CD8-positive, alpha-beta memory T cell (primary cell): ENCODE data around the gene EGFR. TPM values are rescaled to one million over a fixed set of nuclear protein-coding genes. Genes with fewer than 3 reads are reported as not detected.

Source experiments
- CTCF ChIA-PET: fragments of 350-600 bp; sonication (Branson Sonifier 250); formaldehyde crosslinking; loops from one replicate; lab custom pipeline; 2021; ENCODE audit warnings: antibody characterized with exemption; lab: Charles Lee
- POLR2A ChIA-PET: fragments of 350-600 bp; sonication (Branson Sonifier 250); formaldehyde crosslinking; loops from one replicate; lab custom pipeline; 2021; ENCODE audit warnings: antibody characterized with exemption; lab: Charles Lee
- DNase-seq, 5 donors: peaks; one replicate each; pipeline versions ENCODE4 v3.0.0 to v3.0.0-alpha.2; 2020 to 2022; ENCODE audit warnings: mixed read lengths in 1 of 5
- H3K27ac ChIP-seq: one replicate; pipeline ENCODE4 v1.7.0; 2013; ENCODE audit warnings: low read depth, mild to moderate bottlenecking, low read length, moderate library complexity
- H3K27me3 ChIP-seq: 2 replicates; pipeline ENCODE4 v1.7.0; 2013; ENCODE audit warnings: low read length, mild to moderate bottlenecking; ENCODE audit not compliant: insufficient read depth, poor library complexity, severe bottlenecking
- H3K36me3 ChIP-seq: 2 replicates; pipeline ENCODE4 v1.7.0; 2013; ENCODE audit warnings: mild to moderate bottlenecking, low read length, moderate library complexity; ENCODE audit not compliant: insufficient read depth
- H3K4me1 ChIP-seq: 2 replicates; pipeline ENCODE4 v1.7.0; 2013; ENCODE audit warnings: mild to moderate bottlenecking, low read length, moderate library complexity; ENCODE audit not compliant: insufficient read depth
- H3K4me3 ChIP-seq: 2 replicates; pipeline ENCODE4 v1.7.0; 2013; ENCODE audit warnings: mild to moderate bottlenecking, low read length
- H3K9me3 ChIP-seq: 2 replicates; pipeline ENCODE4 v1.7.0; 2013; ENCODE audit warnings: mild to moderate bottlenecking, low read length
- H3K27ac Mint-ChIP-seq, 8 donors: one replicate each; pipeline ENCODE4 v1.8.0; 2020 to 2021; ENCODE audit warnings: mixed read lengths in 8 of 8, mild to moderate bottlenecking in 6 of 8, inconsistent platforms in 3 of 8, moderate library complexity in 3 of 8
- H3K27me3 Mint-ChIP-seq, 2 donors: one replicate each; pipeline ENCODE4 v1.8.0; 2020 to 2021; ENCODE audit warnings: mixed read lengths in 2 of 2, mild to moderate bottlenecking in 1 of 2, moderate library complexity in 1 of 2
- H3K36me3 Mint-ChIP-seq, 3 donors: one replicate each; pipeline ENCODE4 v1.8.0; 2020 to 2021; ENCODE audit warnings: mixed read lengths in 3 of 3, inconsistent platforms in 1 of 3, mild to moderate bottlenecking in 1 of 3
- H3K4me1 Mint-ChIP-seq, 3 donors: one replicate each; pipeline ENCODE4 v1.8.0; 2020 to 2021; ENCODE audit warnings: mixed read lengths in 3 of 3, inconsistent platforms in 1 of 3, mild to moderate bottlenecking in 1 of 3
- H3K4me3 Mint-ChIP-seq, 7 donors: one replicate each; pipeline ENCODE4 v1.8.0; 2020 to 2021; ENCODE audit warnings: mixed read lengths in 7 of 7, mild to moderate bottlenecking in 6 of 7, moderate library complexity in 4 of 7, inconsistent platforms in 2 of 7
- H3K9me3 Mint-ChIP-seq, 5 donors: one replicate each; pipeline ENCODE4 v1.8.0; 2020 to 2022; ENCODE audit warnings: mixed read lengths in 5 of 5, mild to moderate bottlenecking in 3 of 5, moderate library complexity in 2 of 5, inconsistent platforms in 1 of 5
- polyA plus RNA-seq: library from polyadenylated mRNA; unstranded; fragments of 300-500 nt; fragmentation: Illumina TruSeq; gene quantifications from one replicate; pipeline ENCODE4 v1.2.3, GENCODE V29; 2021
- total RNA-seq, 2 experiments: library from RNA; stranded (reverse); gene quantifications; one replicate each; pipeline ENCODE4 v1.2.3, GENCODE V29; 2021

Gene EGFR
- total and polyA plus RNA-seq, 3 experiments from 2014 or later = not detected

- Histone ChIP-seq H3K4me1 (no peaks in the 10 kb centered on the region), H3K4me3 (no peak overlapping the region), H3K27me3 (no peaks in the 10 kb centered on the region), H3K27ac (no peak overlapping the region), H3K9me3 (no peaks in the 10 kb centered on the region), H3K36me3 (no peaks in the 10 kb centered on the region)
- Mint-ChIP-seq H3K4me1 (no peaks in the 10 kb centered on the region), H3K27ac (no peak overlapping the region), H3K36me3 (peaks cover 0 to 6% (median 0%) of the 10 kb centered on the region in 3 donors), H3K4me3 (no peak overlapping the region), H3K9me3 (peaks cover 7 to 11% (median 10%) of the 10 kb centered on the region in 5 donors), H3K27me3 (peaks cover 3 to 23% of the 10 kb centered on the region in 2 donors)
- CTCF ChIA-PET = no interaction called here
- no peak for DNase-seq
- POLR2A ChIA-PET = no interaction called here
These were observed 119.8 kb downstream of the EGFR start for GRCh38 chr7:55138663-55139062.

- H3K4me3 ChIP-seq = no peak overlapping the region
- H3K4me1 ChIP-seq = no peaks in the 10 kb centered on the region
- Mint-ChIP-seq H3K36me3 (peaks cover 0 to 6% (median 0%) of the 10 kb centered on the region in 3 donors), H3K27ac (no peak overlapping the region), H3K9me3 (peaks cover 7 to 11% (median 10%) of the 10 kb centered on the region in 5 donors), H3K27me3 (peaks cover 4 to 30% of the 10 kb centered on the region in 2 donors), H3K4me3 (no peak overlapping the region), H3K4me1 (no peaks in the 10 kb centered on the region)
- H3K36me3 ChIP-seq = no peaks in the 10 kb centered on the region
- POLR2A ChIA-PET = no interaction called here
- H3K9me3 ChIP-seq = no peaks in the 10 kb centered on the region
- CTCF ChIA-PET = no interaction called here
- H3K27ac ChIP-seq = no peak overlapping the region
- DNase-seq = no peak
- no peaks in the 10 kb centered on the region for H3K27me3 ChIP-seq
These were observed 121.6 kb downstream of the EGFR start for GRCh38 chr7:55140221-55140940.

GRCh38 chr7:55140941-55141278, 122.1 kb downstream of the EGFR start:
- H3K9me3 Mint-ChIP-seq = peaks cover 7 to 11% (median 10%) of the 10 kb centered on the region in 5 donors
- H3K36me3 ChIP-seq = no peaks in the 10 kb centered on the region
- no peaks in the 10 kb centered on the region for H3K9me3 ChIP-seq
- no peaks in the 10 kb centered on the region for H3K27me3 ChIP-seq
- no peaks in the 10 kb centered on the region for H3K4me1 ChIP-seq
- peaks cover 6 to 35% of the 10 kb centered on the region in 2 donors for H3K27me3 Mint-ChIP-seq
- POLR2A ChIA-PET = no interaction called here
- no peak overlapping the region for H3K27ac Mint-ChIP-seq
- DNase-seq = no peak
- H3K27ac ChIP-seq = no peak overlapping the region
- H3K4me3 Mint-ChIP-seq = no peak overlapping the region
- no peak overlapping the region for H3K4me3 ChIP-seq
- CTCF ChIA-PET = no interaction called here
- H3K4me1 Mint-ChIP-seq = no peaks in the 10 kb centered on the region
- H3K36me3 Mint-ChIP-seq = peaks cover 0 to 6% (median 0%) of the 10 kb centered on the region in 3 donors

GRCh38 chr7:55142919-55143600, 124.2 kb downstream of the EGFR start:
- H3K27ac Mint-ChIP-seq = peak overlapping the region in 1 of 8 donors; percentile 19
- Histone ChIP-seq H3K27me3 (no peaks in the 10 kb centered on the region), H3K9me3 (no peaks in the 10 kb centered on the region), H3K27ac (no peak overlapping the region), H3K36me3 (no peaks in the 10 kb centered on the region), H3K4me3 (no peak overlapping the region), H3K4me1 (no peaks in the 10 kb centered on the region)
- ChIA-PET POLR2A (no interaction called here), CTCF (no interaction called here)
- no peaks in the 10 kb centered on the region for H3K4me1 Mint-ChIP-seq
- peaks cover 7 to 14% (median 10%) of the 10 kb centered on the region in 5 donors for H3K9me3 Mint-ChIP-seq
- no peak overlapping the region for H3K4me3 Mint-ChIP-seq
- DNase-seq = no peak
- H3K27me3 Mint-ChIP-seq = peaks cover 2 to 36% of the 10 kb centered on the region in 2 donors
- H3K36me3 Mint-ChIP-seq = peaks cover 0 to 6% (median 0%) of the 10 kb centered on the region in 3 donors

GRCh38 chr7:55144333-55145317, 125.8 kb downstream of the EGFR start:
- Histone ChIP-seq H3K27ac (no peak overlapping the region), H3K9me3 (no peaks in the 10 kb centered on the region), H3K4me1 (no peaks in the 10 kb centered on the region), H3K4me3 (no peak overlapping the region), H3K27me3 (no peaks in the 10 kb centered on the region), H3K36me3 (no peaks in the 10 kb centered on the region)
- POLR2A ChIA-PET = no interaction called here
- Mint-ChIP-seq H3K36me3 (no peaks in the 10 kb centered on the region), H3K27me3 (peaks cover 2 to 36% of the 10 kb centered on the region in 2 donors), H3K4me1 (no peaks in the 10 kb centered on the region), H3K27ac (peak overlapping the region in 1 of 8 donors; percentile 85), H3K9me3 (peaks cover 0 to 3% (median 0%) of the 10 kb centered on the region in 5 donors), H3K4me3 (no peak overlapping the region)
- DNase-seq = no peak
- CTCF ChIA-PET = no interaction called here

- Mint-ChIP-seq H3K4me3 (no peak overlapping the region), H3K4me1 (no peaks in the 10 kb centered on the region), H3K36me3 (no peaks in the 10 kb centered on the region), H3K27ac (no peak overlapping the region), H3K9me3 (peaks cover 0 to 3% (median 0%) of the 10 kb centered on the region in 5 donors), H3K27me3 (peaks cover 2 to 35% of the 10 kb centered on the region in 2 donors)
- Histone ChIP-seq H3K9me3 (no peaks in the 10 kb centered on the region), H3K36me3 (no peaks in the 10 kb centered on the region), H3K4me1 (no peaks in the 10 kb centered on the region), H3K27me3 (no peaks in the 10 kb centered on the region), H3K27ac (no peak overlapping the region), H3K4me3 (no peak overlapping the region)
- ChIA-PET POLR2A (no interaction called here), CTCF (no interaction called here)
- no peak for DNase-seq
These were observed 126.8 kb downstream of the EGFR start for GRCh38 chr7:55145606-55146005.

- DNase-seq = no peak
- Mint-ChIP-seq H3K9me3 (peaks cover 0 to 3% (median 0%) of the 10 kb centered on the region in 5 donors), H3K27me3 (peaks cover 5 to 24% of the 10 kb centered on the region in 2 donors), H3K4me3 (no peak overlapping the region), H3K4me1 (no peaks in the 10 kb centered on the region), H3K36me3 (no peaks in the 10 kb centered on the region), H3K27ac (no peak overlapping the region)
- Histone ChIP-seq H3K36me3 (no peaks in the 10 kb centered on the region), H3K27me3 (no peaks in the 10 kb centered on the region), H3K4me3 (no peak overlapping the region), H3K27ac (no peak overlapping the region), H3K9me3 (no peaks in the 10 kb centered on the region), H3K4me1 (no peaks in the 10 kb centered on the region)
- POLR2A ChIA-PET = no interaction called here
- CTCF ChIA-PET = no interaction called here
These were observed 128.3 kb downstream of the EGFR start for GRCh38 chr7:55147101-55147500.
